ENCODE results near the gene RNF213.

GRCh38 chr17:80374732-80375585, 114.3 kb downstream of the RNF213 start:
- TF ChIP-seq, protein P1, sequence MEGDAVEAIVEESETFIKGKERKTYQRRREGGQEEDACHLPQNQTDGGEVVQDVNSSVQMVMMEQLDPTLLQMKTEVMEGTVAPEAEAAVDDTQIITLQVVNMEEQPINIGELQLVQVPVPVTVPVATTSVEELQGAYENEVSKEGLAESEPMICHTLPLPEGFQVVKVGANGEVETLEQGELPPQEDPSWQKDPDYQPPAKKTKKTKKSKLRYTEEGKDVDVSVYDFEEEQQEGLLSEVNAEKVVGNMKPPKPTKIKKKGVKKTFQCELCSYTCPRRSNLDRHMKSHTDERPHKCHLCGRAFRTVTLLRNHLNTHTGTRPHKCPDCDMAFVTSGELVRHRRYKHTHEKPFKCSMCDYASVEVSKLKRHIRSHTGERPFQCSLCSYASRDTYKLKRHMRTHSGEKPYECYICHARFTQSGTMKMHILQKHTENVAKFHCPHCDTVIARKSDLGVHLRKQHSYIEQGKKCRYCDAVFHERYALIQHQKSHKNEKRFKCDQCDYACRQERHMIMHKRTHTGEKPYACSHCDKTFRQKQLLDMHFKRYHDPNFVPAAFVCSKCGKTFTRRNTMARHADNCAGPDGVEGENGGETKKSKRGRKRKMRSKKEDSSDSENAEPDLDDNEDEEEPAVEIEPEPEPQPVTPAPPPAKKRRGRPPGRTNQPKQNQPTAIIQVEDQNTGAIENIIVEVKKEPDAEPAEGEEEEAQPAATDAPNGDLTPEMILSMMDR (IDR thresholded peaks at IDR 0.05) = no peak
- no peak for TF ChIP-seq POLR2A (IDR thresholded peaks at IDR 0.05)
